ENCODE results near the gene ZNF444.
"Not testable (repeated sequence)": the region's sequence is repeated elsewhere in the genome, so short reads cannot be mapped to it uniquely, and the experiment has no call there.

Gene ZNF444

GRCh38 chr19:56148955-56149655 lies 8.0 kb downstream of the ZNF444 start:
- H3K9me3 ChIP-seq (ENCODE audit: insufficient read depth, low read depth, low read length); H3K4me3 ChIP-seq (ENCODE audit: low read length); H3K27me3 ChIP-seq (ENCODE audit: insufficient read depth, low read length); H3K9ac ChIP-seq (ENCODE audit: low read depth, low read length); H3K27ac ChIP-seq (ENCODE audit: low read depth, low read length): not testable (repeated sequence)
- WGBS = 91% methylated on average over 12 of the region's 12 CpGs
- Histone ChIP-seq H3K4me1 (ENCODE audit: insufficient read depth, low read length) (peaks cover 18% of the 10 kb centered on the region), H3K36me3 (ENCODE audit: insufficient read depth, low read length) (peaks cover 26% of the 10 kb centered on the region)

DNA sequence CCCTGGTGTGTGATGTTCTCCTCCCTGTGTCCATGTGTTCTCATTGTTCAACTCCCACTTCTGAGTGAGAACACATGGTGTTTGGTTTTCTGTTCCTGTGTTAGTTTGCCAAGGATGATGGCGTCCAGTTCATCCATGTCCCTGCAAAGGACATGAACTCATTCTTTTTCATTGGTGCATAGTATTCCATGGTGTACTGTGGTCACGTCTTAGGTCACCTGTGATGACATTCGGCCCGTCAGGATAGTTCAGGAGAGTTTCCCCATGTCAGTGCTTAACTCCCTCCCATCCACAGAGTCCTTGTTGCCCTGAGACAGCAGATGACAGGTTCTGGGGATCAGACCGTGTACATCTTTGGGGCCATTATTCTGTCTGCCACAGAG lies 8.6 kb downstream of the ZNF444 start:
- Histone ChIP-seq H3K27ac (ENCODE audit: low read depth, low read length) (no peak overlapping the region), H3K4me1 (ENCODE audit: insufficient read depth, low read length) (peaks cover 18% of the 10 kb centered on the region), H3K4me3 (ENCODE audit: low read length) (no peak overlapping the region), H3K9me3 (ENCODE audit: insufficient read depth, low read depth, low read length) (no peaks in the 10 kb centered on the region), H3K27me3 (ENCODE audit: insufficient read depth, low read length) (no peaks in the 10 kb centered on the region), H3K36me3 (ENCODE audit: insufficient read depth, low read length) (peaks cover 30% of the 10 kb centered on the region), H3K9ac (ENCODE audit: low read depth, low read length) (no peak overlapping the region)
- 95% methylated on average over 5 of the region's 5 CpGs for WGBS

DNA sequence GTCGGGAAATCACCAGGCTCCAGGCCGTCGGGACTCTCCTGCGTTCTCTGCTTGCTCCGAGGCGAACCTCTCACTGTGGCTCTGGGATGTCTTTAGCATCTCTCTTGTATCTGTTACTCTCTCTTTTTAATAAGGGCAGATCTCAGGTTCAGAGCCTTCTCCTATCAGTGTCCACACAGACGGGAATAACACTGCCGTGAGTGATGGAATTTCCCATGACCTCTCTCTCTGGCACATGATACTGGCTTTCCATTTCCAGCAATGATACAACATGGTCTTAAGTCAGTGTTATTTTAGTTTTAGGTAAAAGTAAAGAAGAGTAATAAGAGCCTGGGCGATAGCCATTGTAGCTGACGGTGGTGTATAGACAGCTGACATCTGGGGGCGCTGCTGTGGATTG lies 9.3 kb downstream of the ZNF444 start:
- H3K36me3 ChIP-seq (ENCODE audit: insufficient read depth, low read length) = peaks cover 35% of the 10 kb centered on the region
- H3K4me1 ChIP-seq (ENCODE audit: insufficient read depth, low read length) = peaks cover 21% of the 10 kb centered on the region
- H3K4me3 ChIP-seq (ENCODE audit: low read length) = no peak overlapping the region
- no peaks in the 10 kb centered on the region for H3K27me3 ChIP-seq (ENCODE audit: insufficient read depth, low read length)
- no peak overlapping the region for H3K9ac ChIP-seq (ENCODE audit: low read depth, low read length)
- no peak overlapping the region for H3K27ac ChIP-seq (ENCODE audit: low read depth, low read length)
- WGBS = 95% methylated on average over 11 of the region's 11 CpGs
- no peaks in the 10 kb centered on the region for H3K9me3 ChIP-seq (ENCODE audit: insufficient read depth, low read depth, low read length)

- no peak overlapping the region for H3K27ac ChIP-seq (ENCODE audit: low read depth, low read length)
- H3K4me3 ChIP-seq (ENCODE audit: low read length) = no peak overlapping the region
- no peaks in the 10 kb centered on the region for H3K9me3 ChIP-seq (ENCODE audit: insufficient read depth, low read depth, low read length)
- no peak overlapping the region for H3K9ac ChIP-seq (ENCODE audit: low read depth, low read length)
- 73% methylated on average over 2 of the region's 2 CpGs for WGBS
- no peaks in the 10 kb centered on the region for H3K27me3 ChIP-seq (ENCODE audit: insufficient read depth, low read length)
- H3K4me1 ChIP-seq (ENCODE audit: insufficient read depth, low read length) = peaks cover 21% of the 10 kb centered on the region
- peaks cover 45% of the 10 kb centered on the region for H3K36me3 ChIP-seq (ENCODE audit: insufficient read depth, low read length)
Measured at GRCh38 chr19:56152644-56153043, 11.6 kb downstream of the ZNF444 start.

GRCh38 chr19:56153507-56153906 lies 12.4 kb downstream of the ZNF444 start:
- Histone ChIP-seq H3K36me3 (ENCODE audit: insufficient read depth, low read length) (peaks cover 43% of the 10 kb centered on the region), H3K4me3 (ENCODE audit: low read length) (0 out of 2 replicates have a peak overlapping the region, but pooled peaks have one; percentile 8), H3K27me3 (ENCODE audit: insufficient read depth, low read length) (no peaks in the 10 kb centered on the region), H3K27ac (ENCODE audit: low read depth, low read length) (peak overlapping the region; percentile 58; the same call in 1 of the 2 replicates), H3K9me3 (ENCODE audit: insufficient read depth, low read depth, low read length) (no peaks in the 10 kb centered on the region), H3K9ac (ENCODE audit: low read depth, low read length) (0 out of 2 replicates have a peak overlapping the region, but pooled peaks have one; percentile 15), H3K4me1 (ENCODE audit: insufficient read depth, low read length) (peaks cover 21% of the 10 kb centered on the region)
- 14% methylated on average over 6 of the region's 6 CpGs for WGBS

DNA sequence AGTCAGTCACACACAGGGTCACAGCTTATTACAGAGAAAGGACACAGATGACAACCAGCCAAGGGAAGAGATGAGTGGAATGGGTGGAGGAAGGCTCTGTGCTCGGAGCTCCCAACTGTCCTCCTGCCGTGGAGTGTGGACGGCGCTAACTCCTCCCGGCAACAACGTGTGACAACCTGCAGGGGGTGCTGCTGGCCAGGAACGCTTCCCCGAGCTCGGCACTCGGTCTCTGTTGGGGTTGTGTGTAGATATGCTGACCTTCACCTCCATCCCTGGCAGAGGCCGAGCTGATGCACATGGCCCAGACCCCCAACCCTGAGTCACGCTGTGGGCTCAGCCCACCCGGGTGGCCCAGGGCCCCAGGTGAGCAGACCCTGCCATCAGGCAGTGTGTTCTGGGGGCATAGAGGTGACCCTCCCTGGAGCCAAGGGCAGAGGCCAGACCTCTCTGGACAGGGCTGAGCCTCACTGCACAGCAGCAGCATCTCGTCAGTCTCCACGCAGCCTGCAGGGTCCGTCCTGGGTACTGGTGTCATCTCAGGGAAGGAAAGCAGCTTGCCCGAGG lies 14.1 kb downstream of the ZNF444 start:
- Histone ChIP-seq H3K27ac (ENCODE audit: low read depth, low read length) (no peak overlapping the region), H3K9me3 (ENCODE audit: insufficient read depth, low read depth, low read length) (no peaks in the 10 kb centered on the region), H3K9ac (ENCODE audit: low read depth, low read length) (no peak overlapping the region), H3K4me1 (ENCODE audit: insufficient read depth, low read length) (peaks cover 21% of the 10 kb centered on the region), H3K4me3 (ENCODE audit: low read length) (no peak overlapping the region), H3K27me3 (ENCODE audit: insufficient read depth, low read length) (no peaks in the 10 kb centered on the region), H3K36me3 (ENCODE audit: insufficient read depth, low read length) (peaks cover 43% of the 10 kb centered on the region)
- 80% methylated on average over 17 of the region's 17 CpGs for WGBS

DNA sequence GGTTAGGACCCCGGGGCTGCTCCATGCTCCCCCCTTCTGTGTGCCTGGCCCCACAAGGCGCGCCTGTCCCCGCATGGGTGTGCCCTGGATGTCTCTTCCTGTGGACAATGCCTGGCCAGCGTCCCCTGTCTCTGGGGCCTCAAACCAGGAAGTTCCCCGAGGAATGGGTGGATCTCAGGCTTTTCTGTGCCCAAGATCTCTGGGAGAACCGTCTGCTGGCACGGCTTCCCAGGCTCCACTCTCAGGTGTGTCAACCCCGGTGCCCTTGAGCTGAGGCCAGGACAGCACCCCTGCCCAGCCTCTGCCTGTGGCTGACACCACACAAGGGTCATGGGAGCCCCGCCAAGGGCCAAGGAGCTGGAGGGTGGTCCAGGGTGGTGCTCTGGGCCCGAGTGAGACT lies 15.7 kb downstream of the ZNF444 start:
- Histone ChIP-seq H3K36me3 (ENCODE audit: insufficient read depth, low read length) (peaks cover 46% of the 10 kb centered on the region), H3K4me3 (ENCODE audit: low read length) (no peak overlapping the region), H3K27ac (ENCODE audit: low read depth, low read length) (no peak overlapping the region), H3K9me3 (ENCODE audit: insufficient read depth, low read depth, low read length) (no peaks in the 10 kb centered on the region), H3K9ac (ENCODE audit: low read depth, low read length) (no peak overlapping the region), H3K4me1 (ENCODE audit: insufficient read depth, low read length) (peaks cover 21% of the 10 kb centered on the region), H3K27me3 (ENCODE audit: insufficient read depth, low read length) (no peaks in the 10 kb centered on the region)
- WGBS = 95% methylated on average over 11 of the region's 11 CpGs

GRCh38 chr19:56158170-56158757 lies 17.2 kb downstream of the ZNF444 start:
- WGBS = 95% methylated on average over 16 of the region's 16 CpGs
- Histone ChIP-seq H3K9me3 (ENCODE audit: insufficient read depth, low read depth, low read length) (no peaks in the 10 kb centered on the region), H3K36me3 (ENCODE audit: insufficient read depth, low read length) (peaks cover 46% of the 10 kb centered on the region), H3K4me3 (ENCODE audit: low read length) (no peak overlapping the region), H3K9ac (ENCODE audit: low read depth, low read length) (no peak overlapping the region), H3K4me1 (ENCODE audit: insufficient read depth, low read length) (peaks cover 10% of the 10 kb centered on the region), H3K27ac (ENCODE audit: low read depth, low read length) (no peak overlapping the region), H3K27me3 (ENCODE audit: insufficient read depth, low read length) (no peaks in the 10 kb centered on the region)

- H3K36me3 ChIP-seq (ENCODE audit: insufficient read depth, low read length) = peaks cover 46% of the 10 kb centered on the region
- H3K9ac ChIP-seq (ENCODE audit: low read depth, low read length) = no peak overlapping the region
- WGBS = 93% methylated on average over 9 of the region's 9 CpGs
- no peaks in the 10 kb centered on the region for H3K9me3 ChIP-seq (ENCODE audit: insufficient read depth, low read depth, low read length)
- H3K4me1 ChIP-seq (ENCODE audit: insufficient read depth, low read length) = peaks cover 3% of the 10 kb centered on the region; the same call in 1 of the 2 replicates
- no peaks in the 10 kb centered on the region for H3K27me3 ChIP-seq (ENCODE audit: insufficient read depth, low read length)
- H3K27ac ChIP-seq (ENCODE audit: low read depth, low read length) = no peak overlapping the region
- H3K4me3 ChIP-seq (ENCODE audit: low read length) = no peak overlapping the region
Measured at GRCh38 chr19:56159009-56159559, 18.0 kb downstream of the ZNF444 start.

DNA sequence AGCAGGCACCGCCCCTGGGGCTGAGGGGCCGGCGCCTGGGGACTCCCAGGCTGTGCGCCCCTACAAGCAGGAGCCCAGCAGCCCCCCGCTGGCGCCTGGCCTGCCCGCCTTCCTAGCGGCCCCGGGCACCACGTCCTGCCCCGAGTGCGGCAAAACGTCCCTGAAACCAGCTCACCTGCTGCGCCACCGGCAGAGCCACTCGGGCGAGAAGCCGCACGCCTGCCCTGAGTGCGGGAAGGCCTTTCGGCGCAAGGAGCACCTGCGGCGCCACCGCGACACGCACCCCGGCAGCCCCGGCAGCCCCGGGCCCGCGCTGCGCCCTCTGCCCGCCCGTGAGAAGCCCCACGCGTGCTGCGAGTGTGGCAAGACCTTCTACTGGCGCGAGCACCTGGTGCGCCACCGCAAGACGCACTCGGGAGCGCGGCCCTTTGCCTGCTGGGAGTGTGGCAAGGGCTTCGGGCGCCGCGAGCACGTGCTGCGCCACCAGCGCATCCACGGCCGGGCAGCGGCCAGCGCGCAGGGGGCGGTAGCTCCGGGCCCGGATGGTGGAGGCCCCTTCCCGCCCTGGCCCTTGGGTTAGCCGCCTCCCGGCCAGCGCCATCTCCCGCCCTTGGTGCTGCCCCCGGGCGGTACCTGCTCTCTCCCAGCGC lies 18.7 kb downstream of the ZNF444 start:
- no peak overlapping the region for H3K27ac ChIP-seq (ENCODE audit: low read depth, low read length)
- H3K27me3 ChIP-seq (ENCODE audit: insufficient read depth, low read length) = no peaks in the 10 kb centered on the region
- peaks cover 3% of the 10 kb centered on the region; the same call in 1 of the 2 replicates for H3K4me1 ChIP-seq (ENCODE audit: insufficient read depth, low read length)
- WGBS = 96% methylated on average over 69 of the region's 69 CpGs
- no peak overlapping the region for H3K9ac ChIP-seq (ENCODE audit: low read depth, low read length)
- H3K9me3 ChIP-seq (ENCODE audit: insufficient read depth, low read depth, low read length) = no peaks in the 10 kb centered on the region
- H3K36me3 ChIP-seq (ENCODE audit: insufficient read depth, low read length) = peaks cover 42% of the 10 kb centered on the region
- no peak overlapping the region for H3K4me3 ChIP-seq (ENCODE audit: low read length)

- 94% methylated on average over 11 of the region's 11 CpGs for WGBS
- Histone ChIP-seq H3K9ac (ENCODE audit: low read depth, low read length) (no peak overlapping the region), H3K9me3 (ENCODE audit: insufficient read depth, low read depth, low read length) (no peaks in the 10 kb centered on the region), H3K27ac (ENCODE audit: low read depth, low read length) (no peak overlapping the region), H3K4me1 (ENCODE audit: insufficient read depth, low read length) (no peaks in the 10 kb centered on the region), H3K4me3 (ENCODE audit: low read length) (no peak overlapping the region), H3K27me3 (ENCODE audit: insufficient read depth, low read length) (no peaks in the 10 kb centered on the region), H3K36me3 (ENCODE audit: insufficient read depth, low read length) (peaks cover 25% of the 10 kb centered on the region)
Measured at GRCh38 chr19:56161534-56161933, 20.4 kb downstream of the ZNF444 start.
